Heart left ventricle (tissue), 13 donors: ENCODE data around the gene PADI4.

Experiments
- POLR2A ChIP-seq, 2 donors: fragments of 450-650 bp; IDR thresholded peaks; one replicate each; pipeline ENCODE4 v1.6.1; 2017; ENCODE audit warnings: antibody characterized with exemption in 2 of 2, mild to moderate bottlenecking in 2 of 2, moderate library complexity in 2 of 2
- TF ChIP-seq, protein P1 (sequence below), 12 donors: fragments of 200-600 bp; sonication (generic) in 4 of 12; IDR thresholded peaks; one replicate each; pipeline versions ENCODE4 v1.5.0 to v1.8.0; 2018 to 2022; ENCODE audit warnings: antibody characterized with exemption in 12 of 12, mild to moderate bottlenecking in 5 of 12
- donor health status: ischemic (EF 13 %, LVEDD 7.1; RV severe dilation, severe dysfunction).
- donor health status: DM: no; HTN: yes; CAD: no.
- donor health status: DM: no; HTN: no; CAD: no.
- donor health status: ischemic (EF 25% LVEDD 6.9; RV normal size, moderate dysfunction).
- donor health status: ischemic (EF 25% LVEDD 5.7; RV mildly dilated, moderate dysfunction).
- donor health status: ischemic (EF 35%, LVEDD 5.7; RV mildly dilated, moderate dysfunction).
- donor health status: nonischemic (EF 11% LVEDD 7.7; RV severe dilation, severe dysfunction).
- donor health status: DM: yes; HTN: yes; CAD: no.
- donor health status: PGD.
- donor health status: ischemic (EF 29% LVEDD 5.4; RV normal size, mild dysfunction).
- donor health status: nonischemic (EF 23%, LVEDD 6.1; RV moderate dilation, normal function).

DNA sequence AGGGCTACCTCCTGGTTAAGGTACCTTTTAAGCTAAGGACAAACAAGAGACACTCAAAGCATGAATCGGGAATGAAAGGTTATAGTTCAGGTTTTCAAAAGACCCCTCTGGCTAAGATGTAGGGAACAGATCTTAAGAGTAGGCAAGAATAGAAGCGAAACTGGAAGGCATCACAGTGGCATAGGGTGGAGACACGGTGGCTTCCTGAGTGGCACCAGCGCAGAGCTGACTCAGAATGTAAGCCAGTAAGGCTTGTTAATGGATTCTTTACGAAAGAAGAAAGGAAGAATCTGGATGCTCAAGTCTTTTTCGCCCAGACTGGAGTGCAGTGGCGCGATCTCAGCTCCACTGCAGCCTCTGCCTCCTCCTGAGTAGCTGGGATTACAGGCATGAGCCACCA is 85.2 kb downstream of the PADI4 start:
- TF ChIP-seq, protein P1, sequence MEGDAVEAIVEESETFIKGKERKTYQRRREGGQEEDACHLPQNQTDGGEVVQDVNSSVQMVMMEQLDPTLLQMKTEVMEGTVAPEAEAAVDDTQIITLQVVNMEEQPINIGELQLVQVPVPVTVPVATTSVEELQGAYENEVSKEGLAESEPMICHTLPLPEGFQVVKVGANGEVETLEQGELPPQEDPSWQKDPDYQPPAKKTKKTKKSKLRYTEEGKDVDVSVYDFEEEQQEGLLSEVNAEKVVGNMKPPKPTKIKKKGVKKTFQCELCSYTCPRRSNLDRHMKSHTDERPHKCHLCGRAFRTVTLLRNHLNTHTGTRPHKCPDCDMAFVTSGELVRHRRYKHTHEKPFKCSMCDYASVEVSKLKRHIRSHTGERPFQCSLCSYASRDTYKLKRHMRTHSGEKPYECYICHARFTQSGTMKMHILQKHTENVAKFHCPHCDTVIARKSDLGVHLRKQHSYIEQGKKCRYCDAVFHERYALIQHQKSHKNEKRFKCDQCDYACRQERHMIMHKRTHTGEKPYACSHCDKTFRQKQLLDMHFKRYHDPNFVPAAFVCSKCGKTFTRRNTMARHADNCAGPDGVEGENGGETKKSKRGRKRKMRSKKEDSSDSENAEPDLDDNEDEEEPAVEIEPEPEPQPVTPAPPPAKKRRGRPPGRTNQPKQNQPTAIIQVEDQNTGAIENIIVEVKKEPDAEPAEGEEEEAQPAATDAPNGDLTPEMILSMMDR (IDR thresholded peaks at IDR 0.05) = no peak
- TF ChIP-seq POLR2A (IDR thresholded peaks at IDR 0.05) = no peak
